ENCODE measurements around the gene IKBKG.
A peak's percentile ranks its signal among the peaks of the same experiment; 100 is the strongest.
"Not testable (repeated sequence)": the region's sequence is repeated elsewhere in the genome, so short reads cannot be mapped to it uniquely, and the experiment has no call there.

Gene IKBKG

GRCh38 chrX:154526901-154527675 is 20.3 kb upstream of the IKBKG start:
- DNase-seq, result peak; percentile 11

GRCh38 chrX:154529206-154529612 is 18.2 kb upstream of the IKBKG start:
- no peak for DNase-seq

GRCh38 chrX:154530286-154530685 is 17.1 kb upstream of the IKBKG start:
- DNase-seq, result no peak

DNA sequence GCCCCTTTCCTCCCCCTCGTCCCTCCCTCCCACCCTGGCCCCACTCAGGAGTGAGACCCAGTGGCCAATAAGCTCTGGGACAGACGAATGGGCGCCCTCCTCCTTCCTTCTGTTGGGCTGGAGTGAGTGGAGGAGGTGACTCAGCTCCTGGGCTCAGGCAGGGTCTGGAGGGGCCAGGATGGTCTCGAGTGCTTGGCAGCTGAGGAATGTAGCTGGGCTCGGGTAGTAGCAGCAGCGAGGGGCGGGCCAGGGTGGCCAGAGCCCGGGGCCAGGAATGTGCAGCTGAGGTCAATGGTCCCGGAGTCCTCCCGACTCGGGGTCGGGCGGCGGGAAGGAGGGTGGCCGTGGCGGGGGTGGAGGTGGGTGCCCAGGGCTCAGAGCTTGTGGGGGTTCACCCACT is 15.8 kb upstream of the IKBKG start:
- peak; percentile 17 for DNase-seq

- DNase-seq, result no peak
These were observed 14.7 kb upstream of the IKBKG start for GRCh38 chrX:154532690-154533089.

DNA sequence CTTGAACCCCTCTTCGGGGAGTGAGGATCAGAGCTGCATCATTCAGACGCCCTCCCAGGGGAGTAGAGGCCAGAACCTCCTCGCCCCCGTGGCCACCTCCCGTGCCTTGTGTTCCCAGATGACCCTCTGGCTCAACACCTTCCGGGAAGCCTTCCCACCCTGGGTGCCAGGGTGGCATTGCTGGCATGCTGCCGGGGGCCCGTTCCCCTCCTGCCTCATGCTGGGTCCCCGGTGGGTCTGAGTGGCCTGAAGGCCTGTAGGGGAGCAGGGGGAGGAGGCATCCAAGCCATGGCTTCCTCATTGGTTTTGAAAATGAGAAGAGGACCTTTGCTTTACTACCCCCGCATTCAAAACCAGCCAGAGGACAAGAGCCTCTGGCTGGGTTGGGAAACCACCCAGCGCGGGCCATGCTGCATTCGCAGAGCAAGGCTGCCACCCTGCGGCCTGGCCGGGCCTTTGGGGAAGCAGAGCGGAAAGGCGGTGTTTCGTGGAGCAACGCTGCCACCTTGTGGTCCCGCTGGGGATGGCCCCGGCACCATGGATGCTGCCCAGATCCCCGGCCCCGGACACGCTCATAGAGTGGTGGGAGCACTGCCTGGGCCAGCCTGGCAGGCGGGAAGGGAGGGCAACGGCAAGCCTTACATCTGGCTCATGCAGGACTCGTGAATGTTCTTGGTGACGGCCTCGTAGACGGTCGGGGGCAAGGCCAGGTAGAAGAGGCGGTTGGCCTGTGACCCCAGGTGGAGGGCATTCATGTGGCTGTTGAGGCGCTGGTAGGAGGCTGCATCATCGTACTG is 12.7 kb upstream of the IKBKG start:
- DNase-seq, result peak; percentile 53

DNA sequence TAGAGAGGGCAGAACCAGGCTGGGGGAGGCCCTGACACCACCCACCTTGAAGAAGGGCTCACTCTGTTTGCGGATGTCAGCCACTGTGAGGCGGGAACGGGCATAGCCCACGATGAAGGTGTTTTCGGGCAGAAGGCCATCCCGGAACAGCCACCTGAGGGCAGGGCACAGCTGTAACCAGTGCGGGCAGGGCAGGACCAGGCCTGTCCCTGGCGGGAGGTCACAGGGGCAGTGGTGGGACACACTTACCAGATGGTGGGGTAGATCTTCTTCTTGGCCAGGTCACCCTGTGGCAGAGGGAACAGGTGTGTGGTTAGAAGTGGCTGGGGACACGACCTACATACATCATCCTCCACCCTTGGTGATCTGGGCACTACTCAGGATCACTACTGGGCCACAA is 11.5 kb upstream of the IKBKG start:
- no peak for DNase-seq

- no peak for DNase-seq
These were observed 8.3 kb upstream of the IKBKG start for GRCh38 chrX:154539077-154539476.

DNA sequence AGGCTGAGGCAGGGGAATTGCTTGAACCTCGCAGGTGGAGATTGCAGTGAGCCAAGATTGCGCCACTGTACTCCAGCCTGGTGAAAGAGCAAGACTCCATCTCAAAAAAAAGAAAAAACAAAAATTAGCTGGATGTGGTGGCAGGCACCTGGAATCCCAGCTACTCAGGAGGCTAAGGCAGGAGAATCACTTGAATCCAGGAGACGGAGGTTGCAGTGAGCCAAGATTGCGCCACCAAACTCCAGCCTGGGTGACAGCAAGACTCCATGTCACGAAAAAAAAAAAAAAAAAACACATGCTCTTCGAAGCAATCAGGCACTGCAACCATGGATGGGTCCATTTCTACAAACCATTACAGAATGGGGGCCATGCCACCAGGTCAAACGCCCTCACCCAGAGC is 7.1 kb upstream of the IKBKG start:
- not testable (repeated sequence) for DNase-seq

DNA sequence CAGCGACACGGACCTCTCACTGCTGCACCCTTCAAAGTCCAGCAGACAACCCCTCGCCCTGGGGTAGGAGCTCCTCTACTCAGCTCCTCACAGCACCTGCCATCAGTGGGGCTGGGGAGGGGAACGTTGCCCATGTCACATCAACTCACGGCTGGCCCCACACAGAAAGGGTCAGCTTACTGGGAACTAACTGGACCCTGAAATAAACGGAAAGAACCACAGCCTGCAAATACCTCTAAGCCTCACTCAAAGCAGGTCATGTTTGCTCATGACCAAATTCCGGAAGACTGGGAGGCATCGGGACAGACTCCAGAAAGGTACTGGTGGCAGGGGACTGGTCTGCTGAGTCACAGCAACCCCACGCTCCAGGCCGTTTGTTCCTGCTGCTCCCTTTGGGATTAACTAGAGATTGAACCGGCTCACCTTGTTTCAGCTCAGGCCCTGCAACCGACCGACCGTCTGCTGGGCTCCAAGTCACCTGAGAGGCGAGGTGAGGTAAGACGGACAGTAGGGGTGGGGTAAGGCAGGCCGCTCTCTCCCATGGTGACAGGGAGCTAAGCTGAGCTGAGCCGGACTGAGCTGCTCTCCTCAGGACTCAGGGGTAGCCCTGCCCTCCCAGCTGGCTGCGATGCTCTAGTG is 6.4 kb upstream of the IKBKG start:
- no peak for DNase-seq

DNA sequence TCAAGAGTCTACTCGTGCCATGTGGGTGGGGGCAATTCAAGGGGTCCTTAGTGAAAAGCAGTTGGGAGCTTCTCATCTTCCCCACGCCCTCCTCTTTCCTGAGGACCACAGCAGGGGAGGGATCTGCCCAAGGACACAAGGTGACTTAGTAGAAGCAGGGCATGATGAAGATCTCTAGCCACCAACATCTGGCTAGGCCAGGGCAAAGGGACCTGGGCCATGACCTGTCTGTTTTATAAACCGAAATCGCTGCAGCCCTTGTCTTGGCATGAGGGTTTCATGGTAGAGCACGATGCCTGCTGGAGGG is 5.9 kb upstream of the IKBKG start:
- DNase-seq, result no peak

GRCh38 chrX:154541896-154542722 is 5.3 kb upstream of the IKBKG start:
- DNase-seq, result peak; percentile 71

DNA sequence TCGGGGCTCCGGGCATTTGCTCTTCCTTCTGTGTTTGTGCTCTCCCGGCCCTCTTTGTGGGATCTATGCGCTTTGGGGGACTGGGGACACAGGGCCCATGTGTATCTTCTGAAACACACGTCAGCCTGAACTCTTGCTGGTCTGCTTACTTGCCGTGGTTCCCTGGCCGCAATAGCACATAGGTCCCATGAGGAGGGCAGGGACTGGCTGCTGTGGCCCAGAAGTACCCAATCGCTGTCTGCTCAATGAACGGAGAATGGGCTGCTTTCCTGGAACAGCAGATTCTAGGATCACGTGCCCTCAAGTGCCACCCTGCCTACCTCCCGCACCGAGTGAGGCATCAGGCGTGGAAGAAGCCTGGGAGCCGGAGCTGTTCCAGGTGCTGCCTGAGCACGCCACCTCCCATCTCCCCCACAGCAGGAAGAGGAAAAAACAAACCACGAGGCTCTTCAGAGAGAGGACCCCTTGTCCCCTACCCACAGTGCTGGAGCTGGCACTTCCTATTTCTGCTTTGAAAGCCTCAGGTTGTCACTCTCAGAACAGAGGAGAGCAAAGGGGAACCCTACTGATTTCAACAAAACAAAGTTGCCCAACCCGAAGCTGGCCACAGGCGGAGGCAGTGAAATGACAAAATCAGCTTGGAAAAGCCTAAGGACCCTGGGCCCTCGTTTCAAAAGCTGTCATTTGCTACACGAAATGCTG is 4.5 kb upstream of the IKBKG start:
- DNase-seq, result no peak

DNA sequence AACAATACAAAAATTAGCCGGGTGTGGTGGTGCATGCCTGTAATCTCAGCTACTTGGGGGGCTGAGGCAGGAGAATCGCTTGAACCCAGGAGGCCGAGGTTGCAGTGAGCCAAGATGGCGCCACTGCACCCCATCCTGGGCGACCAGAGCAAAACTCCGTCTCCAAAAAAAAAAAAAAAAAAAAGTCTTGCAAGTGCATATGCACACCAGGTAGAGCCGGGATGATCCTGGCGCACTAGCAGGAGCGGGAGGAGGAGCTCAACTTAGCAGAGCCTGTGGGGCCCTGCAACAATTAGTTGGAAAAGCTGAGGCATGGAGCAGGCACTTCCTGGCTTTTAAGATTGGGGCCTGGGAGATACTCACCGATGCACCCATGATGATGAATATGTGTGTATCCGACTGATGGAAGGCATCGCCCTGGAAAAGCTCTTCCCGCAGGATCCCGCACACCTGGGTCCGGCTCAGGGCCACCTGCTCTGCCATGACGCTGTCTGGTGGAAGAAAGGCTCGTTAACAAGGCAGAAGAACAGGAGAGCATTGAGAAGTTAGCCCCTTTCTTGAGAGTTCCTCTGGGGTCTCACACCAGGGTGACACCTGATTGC is 1.6 kb upstream of the IKBKG start:
- no peak for DNase-seq

- peak; percentile 54 for DNase-seq
These were observed 821 bp upstream of the IKBKG start, which contains the start of gene G6PD for GRCh38 chrX:154546354-154547244. Gene G6PD (minus strand): TSS chrX:154546846. CDS start chrX:154546155, 691 bp downstream.

- DNase-seq, result no peak
These were observed 552 bp downstream of the IKBKG start for GRCh38 chrX:154548028-154548316.

- no peak for DNase-seq
These were observed 2.3 kb downstream of the IKBKG start for GRCh38 chrX:154549766-154550165.

- not testable (repeated sequence) for DNase-seq
These were observed 4.8 kb downstream of the IKBKG start for GRCh38 chrX:154552112-154552806.

GRCh38 chrX:154558060-154558690 is 10.8 kb downstream of the IKBKG start:
- DNase-seq, result not testable (repeated sequence)

- not testable (repeated sequence) for DNase-seq
These were observed 11.5 kb downstream of the IKBKG start for GRCh38 chrX:154558896-154559295.
